Activated CD8-positive, alpha-beta T cell treated with anti-CD3 and anti-CD28 coated beads for 36 hours (primary cell): ENCODE measurements around the gene GATAD2A. TPM values are rescaled to one million over a fixed set of nuclear protein-coding genes. Genes with fewer than 3 reads are reported as not detected.

ENCODE experiments used
- ATAC-seq: fragments of 200-7000 bp; cut with Tn5 transposase; one replicate; pipeline ENCODE4 v1.10.0; 2021; ENCODE audit warnings: mild to moderate bottlenecking, moderate library complexity
- CTCF ChIA-PET: fragments of 350-600 bp; sonication (Branson Sonifier 250); formaldehyde crosslinking; loops from one replicate; lab custom pipeline; 2021; ENCODE audit warnings: antibody characterized with exemption; lab: Charles Lee
- POLR2A ChIA-PET: fragments of 350-600 bp; sonication (Branson Sonifier 250); formaldehyde crosslinking; loops from one replicate; lab custom pipeline; 2021; ENCODE audit warnings: antibody characterized with exemption; lab: Charles Lee
- DNase-seq: peaks from one replicate; pipeline ENCODE4 v3.0.0-alpha.2; 2020
- H3K27ac Mint-ChIP-seq: one replicate; pipeline ENCODE4 v1.8.0; 2021; ENCODE audit warnings: mild to moderate bottlenecking, mixed read lengths
- H3K27me3 Mint-ChIP-seq: one replicate; pipeline ENCODE4 v1.8.0; 2021; ENCODE audit warnings: mixed read lengths
- H3K36me3 Mint-ChIP-seq: one replicate; pipeline ENCODE4 v1.8.0; 2021; ENCODE audit warnings: low read depth, mixed read lengths
- H3K4me1 Mint-ChIP-seq: one replicate; pipeline ENCODE4 v1.8.0; 2021; ENCODE audit warnings: low read depth, mixed read lengths
- H3K4me3 Mint-ChIP-seq: one replicate; pipeline ENCODE4 v1.8.0; 2021; ENCODE audit warnings: mild to moderate bottlenecking, moderate library complexity, mixed read lengths
- H3K9me3 Mint-ChIP-seq: one replicate; pipeline ENCODE4 v1.8.0; 2021; ENCODE audit warnings: mixed read lengths
- intact Hi-C: fragments of 100-400 bp; cut with micrococcal nuclease; formaldehyde crosslinking; loops from one replicate; pipeline ENCODE4 v1.10.0; 2022
- total RNA-seq, 2 experiments: library from RNA; stranded (reverse); gene quantifications; one replicate each; pipeline ENCODE4 v1.2.3, GENCODE V29; 2021
- TF ChIP-seq, protein P1 (sequence below): fragments of 200-600 bp; IDR thresholded peaks from one replicate; pipeline ENCODE4 v1.8.0; 2022; ENCODE audit warnings: antibody characterized with exemption, mild to moderate bottlenecking

The GATAD2A gene
- total RNA-seq, 2 experiments from 2014 or later: 132 to 136 TPM

DNA sequence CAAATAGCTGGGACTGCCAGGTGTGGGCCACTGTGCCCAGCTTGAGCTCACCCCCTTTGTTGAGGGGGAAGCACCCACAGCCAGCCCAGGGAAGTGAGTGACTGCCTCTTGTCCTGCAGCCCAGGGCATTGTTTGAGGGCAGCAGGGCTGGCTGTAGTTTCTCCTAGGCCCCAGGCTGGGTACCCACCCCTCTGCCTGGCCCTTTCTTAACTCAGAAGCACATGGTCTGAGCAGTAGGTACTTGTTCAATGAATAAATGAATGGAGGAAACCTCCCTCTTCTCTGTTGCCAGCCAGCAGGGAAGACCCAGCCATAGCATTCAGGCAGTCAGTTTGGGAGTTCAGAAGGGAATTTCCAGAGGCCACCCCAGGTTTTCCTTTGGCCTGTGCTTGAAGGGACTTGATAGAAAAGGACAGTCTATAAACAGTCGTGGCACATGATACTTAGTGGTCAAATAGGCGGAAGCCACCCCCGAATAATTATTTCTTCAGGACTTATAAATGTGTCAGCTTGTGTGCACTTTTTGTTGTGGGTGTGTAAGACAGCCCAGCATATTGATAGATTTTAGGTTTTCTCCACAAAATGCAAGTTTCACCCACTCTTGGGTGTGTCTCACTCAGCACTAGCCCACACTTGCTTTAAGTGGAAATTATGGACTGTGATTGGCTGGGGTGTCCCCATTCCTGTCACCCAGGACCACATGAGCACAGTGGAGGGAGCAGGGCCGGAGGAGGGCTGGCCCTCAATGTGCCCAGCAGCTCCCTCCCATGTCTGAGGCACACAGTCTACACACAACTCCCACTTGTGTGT is 33.1 kb downstream of the GATAD2A start:
- Mint-ChIP-seq H3K4me3 (no peak overlapping the region), H3K9me3 (no peaks in the 10 kb centered on the region), H3K36me3 (peaks cover 17% of the 10 kb centered on the region), H3K27ac (peak overlapping the region; percentile 62), H3K4me1 (peaks cover 44% of the 10 kb centered on the region), H3K27me3 (no peaks in the 10 kb centered on the region)
- CTCF ChIA-PET: interaction anchor here (1.7 kb wide), 1 partner anchor 27 kb away, joined by 5 read pairs; no protein-coding TSS in a partner anchor
- ATAC-seq (no peak), DNase-seq (no peak)
- POLR2A ChIA-PET: interaction anchor here (0.6 kb wide), 1 partner anchor 82 kb away, joined by 3 read pairs; no protein-coding TSS in a partner anchor
- TF ChIP-seq, protein P1, sequence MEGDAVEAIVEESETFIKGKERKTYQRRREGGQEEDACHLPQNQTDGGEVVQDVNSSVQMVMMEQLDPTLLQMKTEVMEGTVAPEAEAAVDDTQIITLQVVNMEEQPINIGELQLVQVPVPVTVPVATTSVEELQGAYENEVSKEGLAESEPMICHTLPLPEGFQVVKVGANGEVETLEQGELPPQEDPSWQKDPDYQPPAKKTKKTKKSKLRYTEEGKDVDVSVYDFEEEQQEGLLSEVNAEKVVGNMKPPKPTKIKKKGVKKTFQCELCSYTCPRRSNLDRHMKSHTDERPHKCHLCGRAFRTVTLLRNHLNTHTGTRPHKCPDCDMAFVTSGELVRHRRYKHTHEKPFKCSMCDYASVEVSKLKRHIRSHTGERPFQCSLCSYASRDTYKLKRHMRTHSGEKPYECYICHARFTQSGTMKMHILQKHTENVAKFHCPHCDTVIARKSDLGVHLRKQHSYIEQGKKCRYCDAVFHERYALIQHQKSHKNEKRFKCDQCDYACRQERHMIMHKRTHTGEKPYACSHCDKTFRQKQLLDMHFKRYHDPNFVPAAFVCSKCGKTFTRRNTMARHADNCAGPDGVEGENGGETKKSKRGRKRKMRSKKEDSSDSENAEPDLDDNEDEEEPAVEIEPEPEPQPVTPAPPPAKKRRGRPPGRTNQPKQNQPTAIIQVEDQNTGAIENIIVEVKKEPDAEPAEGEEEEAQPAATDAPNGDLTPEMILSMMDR: no peak
- intact Hi-C loops: no loop called here

DNA sequence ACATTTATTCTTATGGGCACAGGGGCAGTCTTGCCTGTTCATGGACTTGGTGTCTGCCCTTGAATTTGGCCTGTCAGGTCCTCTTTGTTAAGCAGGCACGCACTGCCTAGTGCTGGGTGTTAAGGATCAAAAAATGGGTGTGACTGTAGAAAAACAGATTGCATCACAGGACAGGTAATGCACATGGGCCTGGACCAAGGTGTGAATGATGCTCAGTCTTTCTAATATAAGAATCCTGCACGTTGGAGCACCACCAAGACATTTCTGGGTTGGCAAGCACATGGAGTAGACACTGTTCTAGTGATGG is 33.7 kb downstream of the GATAD2A start:
- Mint-ChIP-seq H3K4me3 (no peak overlapping the region), H3K27me3 (no peaks in the 10 kb centered on the region), H3K27ac (peak overlapping the region; percentile 62), H3K9me3 (peaks cover 2% of the 10 kb centered on the region), H3K4me1 (peaks cover 46% of the 10 kb centered on the region), H3K36me3 (peaks cover 22% of the 10 kb centered on the region)
- TF ChIP-seq, protein P1: no peak
- ATAC-seq (no peak), DNase-seq (no peak)
- CTCF ChIA-PET: interaction anchor here (1.7 kb wide), 1 partner anchor 27 kb away, joined by 5 read pairs; no protein-coding TSS in a partner anchor
- intact Hi-C loops: no loop called here
- POLR2A ChIA-PET: no interaction called here

DNA sequence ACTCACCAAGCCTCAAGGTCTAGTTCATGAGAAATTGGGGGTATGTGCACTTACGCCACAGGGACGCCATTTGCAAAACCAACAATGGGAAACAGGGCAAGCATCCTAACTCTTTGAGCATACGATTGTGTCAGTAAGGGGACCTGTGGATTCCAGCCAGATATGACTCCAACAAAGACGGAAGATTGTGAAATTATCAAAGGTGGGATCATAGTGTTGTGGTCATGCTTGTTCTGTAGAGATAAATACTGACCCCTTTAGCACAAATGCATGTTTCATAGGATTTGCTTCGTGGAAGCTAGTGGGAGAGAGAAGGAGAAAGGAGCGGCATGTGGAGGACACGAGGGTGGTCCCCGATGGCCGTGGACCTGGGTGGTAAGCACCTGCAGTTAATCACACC is 37.8 kb downstream of the GATAD2A start:
- intact Hi-C loops: no loop called here
- peaks cover 2% of the 10 kb centered on the region for H3K9me3 Mint-ChIP-seq
- H3K4me1 Mint-ChIP-seq: peaks cover 70% of the 10 kb centered on the region
- POLR2A ChIA-PET: no interaction called here
- no peak overlapping the region for H3K4me3 Mint-ChIP-seq
- CTCF ChIA-PET: interaction anchor here (1.0 to 3.1 kb wide), 4 partner anchors 12 to 89 kb away, joined by 3 to 13 read pairs (median 4); no protein-coding TSS in a partner anchor
- TF ChIP-seq, protein P1: no peak
- ATAC-seq: no peak
- no peak for DNase-seq
- H3K27ac Mint-ChIP-seq: peak overlapping the region; percentile 72
- no peaks in the 10 kb centered on the region for H3K27me3 Mint-ChIP-seq
- peaks cover 36% of the 10 kb centered on the region for H3K36me3 Mint-ChIP-seq

DNA sequence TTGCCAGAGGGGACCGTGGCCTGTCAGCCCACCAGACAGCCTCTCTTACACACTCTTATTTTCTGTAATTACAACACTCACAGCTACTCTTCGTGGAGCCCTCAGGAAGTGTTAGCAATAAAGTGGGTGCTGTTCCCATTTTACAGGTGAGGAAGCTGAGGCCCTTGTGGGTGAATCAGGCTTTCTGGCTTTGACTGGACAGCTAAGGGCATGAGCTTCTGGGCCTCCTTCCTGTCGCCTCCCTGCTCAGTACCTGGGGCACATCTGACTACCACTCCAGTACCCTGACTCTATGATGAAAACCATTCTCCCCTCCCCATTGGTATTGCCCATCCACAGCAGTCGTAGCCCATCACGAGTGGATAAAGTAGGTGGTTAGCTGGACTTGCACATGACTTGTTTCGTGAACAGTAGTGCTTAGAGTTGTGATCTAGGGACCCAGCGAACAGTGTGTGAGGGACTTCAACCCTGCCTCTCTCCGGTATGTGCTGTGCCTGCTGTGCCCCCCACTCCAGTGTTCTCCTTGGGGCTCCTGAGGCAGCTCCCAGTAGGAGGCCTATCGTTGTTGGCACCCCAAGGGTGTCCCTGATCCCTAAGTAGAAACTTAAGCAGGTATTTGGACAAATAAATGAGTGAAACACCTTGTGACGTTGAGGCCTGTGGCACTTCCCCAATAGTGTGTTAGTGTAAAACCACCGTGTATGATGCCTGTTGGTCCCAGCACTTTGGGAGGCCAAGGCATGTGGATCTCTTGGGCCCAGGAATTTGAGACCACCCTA is 38.6 kb downstream of the GATAD2A start:
- TF ChIP-seq, protein P1: no peak
- peaks cover 72% of the 10 kb centered on the region for H3K4me1 Mint-ChIP-seq
- no peaks in the 10 kb centered on the region for H3K27me3 Mint-ChIP-seq
- ChIA-PET POLR2A (interaction anchor here (0.7 to 1.4 kb wide), 4 partner anchors 11 to 34 kb away, joined by 3 read pairs; no protein-coding TSS in a partner anchor), CTCF (interaction anchor here (0.7 to 3.1 kb wide), 7 partner anchors 11 to 88 kb away, joined by 3 to 13 read pairs (median 4); no protein-coding TSS in a partner anchor)
- ATAC-seq: peak; percentile 38
- H3K4me3 Mint-ChIP-seq: no peak overlapping the region
- peak; percentile 55 for DNase-seq
- peaks cover 2% of the 10 kb centered on the region for H3K9me3 Mint-ChIP-seq
- peaks cover 31% of the 10 kb centered on the region for H3K36me3 Mint-ChIP-seq
- intact Hi-C loops: no loop called here
- peak overlapping the region; percentile 72 for H3K27ac Mint-ChIP-seq
